Gastrocnemius medialis (tissue), 4 donors: Measurements from ENCODE around the gene SNTG2. TPM values are rescaled to one million over a fixed set of nuclear protein-coding genes. Genes with fewer than 3 reads are reported as not detected.

Experiments
- ATAC-seq, 2 donors: fragments of 150-250 bp; one replicate each; pipeline ENCODE4 v1.9.1; 2016
- DNase-seq, 2 donors: peaks; one replicate each; pipeline ENCODE4 v3.0.0-alpha.2; 2019
- H3K27ac ChIP-seq, 4 donors: fragments of 200-600 bp; sonication (generic); 1 replicate in 1 of 4; 2 replicates in 3 of 4; pipeline ENCODE4 v1.5.1; 2016 to 2018; ENCODE audit warnings: mild to moderate bottlenecking in 2 of 4, moderate library complexity in 1 of 4
- H3K27me3 ChIP-seq, 3 donors: fragments of 200-600 bp; sonication (generic) in 2 of 3; 1 replicate in 1 of 3; 2 replicates in 2 of 3; pipeline versions ENCODE4 v1.5.1 to v1.6.0; 2016 to 2019; ENCODE audit warnings: mild to moderate bottlenecking in 1 of 3, moderate library complexity in 1 of 3
- H3K36me3 ChIP-seq, 2 donors: fragments of 200-600 bp; sonication (generic) in 1 of 2; one replicate each; pipeline ENCODE4 v1.5.1; 2017 to 2018
- H3K4me1 ChIP-seq, 2 donors: fragments of 200-600 bp; sonication (generic) in 1 of 2; one replicate each; pipeline ENCODE4 v1.5.1; 2016 to 2017; ENCODE audit warnings: mild to moderate bottlenecking in 2 of 2
- H3K4me3 ChIP-seq, 4 donors: fragments of 200-600 bp; sonication (generic) in 3 of 4; 1 replicate in 1 of 4; 2 replicates in 3 of 4; pipeline ENCODE4 v1.5.1; 2016 to 2019; ENCODE audit warnings: mild to moderate bottlenecking in 2 of 4
- H3K9me3 ChIP-seq, 3 donors: fragments of 200-600 bp; sonication (generic) in 2 of 3; 1 replicate in 1 of 3; 2 replicates in 2 of 3; pipeline ENCODE4 v1.5.1; 2016 to 2019
- POLR2A ChIP-seq, 2 donors: fragments of 450-650 bp; IDR thresholded peaks; one replicate each; pipeline ENCODE4 v1.6.1; 2017; ENCODE audit warnings: antibody characterized with exemption in 2 of 2, mild to moderate bottlenecking in 2 of 2, moderate library complexity in 2 of 2
- in situ Hi-C, 4 donors: fragments of 200-750 bp; cut with MboI; loops; one replicate each; pipeline versions ENCODE4 v1.15.0 to v1.8.0; 2017; ENCODE audit warnings: low sequenced_read_pairs in 4 of 4
- intact Hi-C: fragments of 100-400 bp; cut with DNase I; formaldehyde crosslinking; loops from one replicate; pipeline ENCODE4 v1.15.1; 2023; ENCODE audit warnings: low total_unique reads
- total RNA-seq, 4 donors: library from RNA; depleted of rRNA; stranded (reverse); fragments of >200 nt; gene quantifications; one replicate each; pipeline versions ENCODE4 v1.1.0 to v1.2.3, GENCODE V29; 2016
- TF ChIP-seq, protein P1 (sequence below), 5 experiments: fragments of 450-650 bp in 3 of 5; fragments of 200-600 bp in 2 of 5; sonication (generic) in 2 of 5; IDR thresholded peaks in 4 of 5; conservative IDR thresholded peaks in 1 of 5; 1 replicate in 4 of 5; 2 replicates in 1 of 5; pipeline ENCODE4 v1.5.1; 2016 to 2019; ENCODE audit warnings: antibody characterized with exemption in 5 of 5, mild to moderate bottlenecking in 3 of 5, moderate library complexity in 3 of 5

Gene SNTG2
- total RNA-seq, 4 donors from 2014 or later: 0.55 to 1.0 (median 0.92) TPM; not detected in 1

DNA sequence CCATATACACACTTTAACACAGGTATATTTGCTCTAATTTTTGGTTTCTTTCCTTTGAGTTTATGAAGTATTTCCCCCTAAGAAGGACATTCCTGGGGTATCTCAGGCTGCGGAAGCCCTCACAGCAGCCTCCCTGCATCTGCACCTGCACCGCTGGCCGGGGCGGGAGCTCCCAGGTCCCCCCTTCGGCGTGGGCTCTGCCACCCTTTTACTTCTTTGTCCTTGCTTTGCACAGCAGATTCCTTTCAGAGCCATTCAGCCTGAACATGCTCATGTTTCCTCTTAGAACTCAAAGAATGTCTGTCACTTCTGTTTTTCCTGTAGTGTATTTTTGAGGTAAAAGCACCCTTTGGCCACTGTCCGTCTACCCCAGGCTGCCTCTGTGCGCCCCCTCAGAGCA lies 146.5 kb downstream of the SNTG2 start:
- Histone ChIP-seq H3K36me3 (no peaks in the 10 kb centered on the region), H3K27me3 (no peaks in the 10 kb centered on the region), H3K9me3 (no peaks in the 10 kb centered on the region), H3K27ac (no peak overlapping the region), H3K4me3 (no peak overlapping the region), H3K4me1 (no peaks in the 10 kb centered on the region)
- ATAC-seq (no peak), DNase-seq (no peak)
- intact Hi-C loops: no loop called here
- in situ Hi-C loops: no loop called here
- TF ChIP-seq POLR2A (IDR thresholded peaks at IDR 0.05): no peak
- TF ChIP-seq, protein P1, sequence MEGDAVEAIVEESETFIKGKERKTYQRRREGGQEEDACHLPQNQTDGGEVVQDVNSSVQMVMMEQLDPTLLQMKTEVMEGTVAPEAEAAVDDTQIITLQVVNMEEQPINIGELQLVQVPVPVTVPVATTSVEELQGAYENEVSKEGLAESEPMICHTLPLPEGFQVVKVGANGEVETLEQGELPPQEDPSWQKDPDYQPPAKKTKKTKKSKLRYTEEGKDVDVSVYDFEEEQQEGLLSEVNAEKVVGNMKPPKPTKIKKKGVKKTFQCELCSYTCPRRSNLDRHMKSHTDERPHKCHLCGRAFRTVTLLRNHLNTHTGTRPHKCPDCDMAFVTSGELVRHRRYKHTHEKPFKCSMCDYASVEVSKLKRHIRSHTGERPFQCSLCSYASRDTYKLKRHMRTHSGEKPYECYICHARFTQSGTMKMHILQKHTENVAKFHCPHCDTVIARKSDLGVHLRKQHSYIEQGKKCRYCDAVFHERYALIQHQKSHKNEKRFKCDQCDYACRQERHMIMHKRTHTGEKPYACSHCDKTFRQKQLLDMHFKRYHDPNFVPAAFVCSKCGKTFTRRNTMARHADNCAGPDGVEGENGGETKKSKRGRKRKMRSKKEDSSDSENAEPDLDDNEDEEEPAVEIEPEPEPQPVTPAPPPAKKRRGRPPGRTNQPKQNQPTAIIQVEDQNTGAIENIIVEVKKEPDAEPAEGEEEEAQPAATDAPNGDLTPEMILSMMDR (IDR thresholded peaks at IDR 0.05 in 4 of 5, conservative IDR thresholded peaks at IDR 0.05 in 1 of 5): no peak

DNA sequence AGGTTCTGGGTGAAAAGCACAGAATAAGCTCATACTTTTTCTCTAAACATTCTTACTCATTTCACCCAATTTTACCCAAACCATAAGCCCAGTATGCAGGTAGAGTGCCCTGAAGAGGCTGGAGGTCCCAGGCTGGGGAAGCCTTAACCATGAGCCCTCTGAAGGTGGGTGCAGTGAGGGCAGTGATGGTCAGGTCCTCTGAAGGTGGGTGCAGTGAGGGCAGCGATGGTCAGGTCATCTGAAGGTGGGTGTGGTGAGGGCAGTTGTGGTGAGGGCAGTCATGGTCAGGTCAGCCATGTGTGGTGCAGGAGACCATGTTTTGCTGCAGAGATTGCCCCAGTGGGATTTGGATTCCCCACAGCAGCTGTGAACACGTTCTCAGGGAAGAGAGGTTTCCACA lies 148.8 kb downstream of the SNTG2 start:
- Histone ChIP-seq H3K4me1 (no peaks in the 10 kb centered on the region), H3K36me3 (no peaks in the 10 kb centered on the region), H3K27me3 (no peaks in the 10 kb centered on the region), H3K9me3 (no peaks in the 10 kb centered on the region), H3K4me3 (no peak overlapping the region), H3K27ac (no peak overlapping the region)
- ATAC-seq (no peak), DNase-seq (no peak)
- intact Hi-C loops (no loop called here), in situ Hi-C loops (no loop called here)
- TF ChIP-seq, protein P1 (IDR thresholded peaks at IDR 0.05 in 4 of 5, conservative IDR thresholded peaks at IDR 0.05 in 1 of 5): no peak
- TF ChIP-seq POLR2A (IDR thresholded peaks at IDR 0.05): no peak

DNA sequence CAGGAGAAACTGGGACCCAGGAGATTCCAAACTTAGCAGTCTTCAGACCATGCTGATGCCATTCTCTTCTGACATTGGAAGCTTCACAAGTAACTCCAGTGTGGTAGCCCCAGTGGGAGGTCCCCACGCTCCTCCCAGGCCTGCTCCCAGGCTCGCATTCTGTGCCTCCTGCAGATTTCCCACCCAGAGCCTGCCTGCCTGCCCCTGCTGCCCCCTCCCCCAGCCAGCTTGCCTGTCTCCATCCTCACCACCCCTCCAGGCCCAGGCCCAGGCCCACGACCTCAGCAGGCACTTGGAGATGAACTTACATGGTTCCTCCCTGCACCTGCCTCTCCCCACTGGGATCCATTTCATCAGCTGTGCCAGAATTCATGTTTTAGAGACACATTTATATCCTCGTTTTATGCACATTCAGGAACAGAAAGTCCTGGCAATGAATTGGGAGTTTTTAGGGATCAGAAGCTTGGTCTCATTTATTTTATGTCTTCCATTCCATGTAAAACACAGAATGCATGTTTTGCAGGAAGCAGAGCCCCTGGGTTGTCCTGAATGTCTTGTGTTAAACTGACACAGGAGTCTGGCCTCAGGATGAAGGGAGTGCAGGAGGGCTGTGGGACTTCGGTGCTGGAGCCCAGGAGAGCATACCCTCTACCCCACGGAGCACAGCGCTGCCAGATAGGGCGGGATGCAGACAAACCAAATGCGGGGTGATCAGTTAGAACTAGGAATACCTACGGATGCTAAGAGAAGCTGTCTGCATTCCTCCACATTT lies 150.5 kb downstream of the SNTG2 start:
- Histone ChIP-seq H3K4me1 (no peaks in the 10 kb centered on the region), H3K27me3 (no peaks in the 10 kb centered on the region), H3K4me3 (no peak overlapping the region), H3K9me3 (no peaks in the 10 kb centered on the region), H3K27ac (no peak overlapping the region), H3K36me3 (no peaks in the 10 kb centered on the region)
- intact Hi-C loops (no loop called here), in situ Hi-C loops (no loop called here)
- ATAC-seq (no peak), DNase-seq (no peak)
- TF ChIP-seq, protein P1 (IDR thresholded peaks at IDR 0.05 in 4 of 5, conservative IDR thresholded peaks at IDR 0.05 in 1 of 5): no peak
- no peak for TF ChIP-seq POLR2A (IDR thresholded peaks at IDR 0.05)

DNA sequence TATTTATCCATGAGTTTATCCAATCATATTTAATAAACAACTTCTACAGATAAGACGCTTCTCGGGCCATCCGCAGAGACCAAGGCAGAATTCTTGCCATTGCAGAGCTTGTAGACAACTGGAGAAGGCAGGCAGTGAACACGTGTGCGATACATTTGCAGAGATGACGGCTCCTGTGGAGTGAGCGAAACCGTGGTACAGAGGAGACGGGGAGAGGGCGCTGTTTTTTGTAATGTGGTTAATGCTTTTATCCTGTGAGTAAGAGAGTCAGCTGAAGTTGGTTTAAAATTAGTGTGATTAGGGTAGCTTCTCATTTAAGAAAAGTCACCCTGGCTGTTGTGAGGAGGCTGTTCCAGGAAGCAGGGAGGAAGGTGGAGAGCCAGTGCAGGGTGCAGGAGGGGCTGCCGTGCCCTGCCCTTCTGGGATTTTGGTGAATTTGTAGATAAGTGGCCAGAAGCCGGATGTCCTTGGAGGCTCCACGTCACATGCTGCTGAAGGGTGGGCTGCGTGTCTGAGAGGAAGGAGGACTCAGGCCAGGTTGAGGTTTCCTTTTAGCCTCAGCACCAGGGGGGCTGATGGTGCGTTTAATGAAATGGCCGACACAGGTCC lies 151.4 kb downstream of the SNTG2 start:
- no peak for TF ChIP-seq POLR2A (IDR thresholded peaks at IDR 0.05)
- TF ChIP-seq, protein P1 (IDR thresholded peaks at IDR 0.05 in 4 of 5, conservative IDR thresholded peaks at IDR 0.05 in 1 of 5): no peak
- ATAC-seq: no peak
- Histone ChIP-seq H3K9me3 (no peaks in the 10 kb centered on the region), H3K4me3 (no peak overlapping the region), H3K36me3 (no peaks in the 10 kb centered on the region), H3K27me3 (no peaks in the 10 kb centered on the region), H3K4me1 (no peaks in the 10 kb centered on the region), H3K27ac (no peak overlapping the region)
- in situ Hi-C loops (no loop called here), intact Hi-C loops (no loop called here)
- DNase-seq: no peak
